ENCODE results near the gene NME7.

- TF ChIP-seq POU2F2 (IDR thresholded peaks at IDR 0.05; ENCODE audit: low read depth, low read length) (no peak), POLR2A (IDR thresholded peaks at IDR 0.05; ENCODE audit: low read depth, low read length) (no peak)
These were observed 206.6 kb downstream of the NME7 start for GRCh38 chr1:169160845-169161495.
